Measurements from ENCODE around the gene EMSY.
"Not testable (repeated sequence)": the region's sequence is repeated elsewhere in the genome, so short reads cannot be mapped to it uniquely, and the experiment has no call there.

Gene EMSY

DNA sequence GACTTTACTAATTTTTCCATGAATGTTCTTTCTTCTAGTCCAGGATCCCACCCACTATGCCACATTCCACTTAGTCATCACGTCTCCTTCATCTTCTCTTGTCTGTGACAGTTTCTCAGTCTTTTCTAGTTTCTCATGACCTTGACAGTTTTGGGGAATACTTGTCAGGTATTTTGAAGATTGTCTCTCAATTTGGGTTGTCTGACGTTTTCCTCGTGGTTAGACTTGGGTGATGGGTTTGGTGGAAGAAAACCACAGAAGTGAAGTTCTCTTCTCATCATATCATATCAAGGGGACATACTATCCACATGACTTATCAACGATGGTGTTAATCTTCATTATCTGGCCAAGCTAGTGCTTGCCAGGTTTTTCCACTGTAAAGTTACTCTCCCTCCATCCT is 123.3 kb downstream of the EMSY start:
- no peak for DNase-seq (ENCODE audit: extremely low spot score)
- TF ChIP-seq, protein P1, sequence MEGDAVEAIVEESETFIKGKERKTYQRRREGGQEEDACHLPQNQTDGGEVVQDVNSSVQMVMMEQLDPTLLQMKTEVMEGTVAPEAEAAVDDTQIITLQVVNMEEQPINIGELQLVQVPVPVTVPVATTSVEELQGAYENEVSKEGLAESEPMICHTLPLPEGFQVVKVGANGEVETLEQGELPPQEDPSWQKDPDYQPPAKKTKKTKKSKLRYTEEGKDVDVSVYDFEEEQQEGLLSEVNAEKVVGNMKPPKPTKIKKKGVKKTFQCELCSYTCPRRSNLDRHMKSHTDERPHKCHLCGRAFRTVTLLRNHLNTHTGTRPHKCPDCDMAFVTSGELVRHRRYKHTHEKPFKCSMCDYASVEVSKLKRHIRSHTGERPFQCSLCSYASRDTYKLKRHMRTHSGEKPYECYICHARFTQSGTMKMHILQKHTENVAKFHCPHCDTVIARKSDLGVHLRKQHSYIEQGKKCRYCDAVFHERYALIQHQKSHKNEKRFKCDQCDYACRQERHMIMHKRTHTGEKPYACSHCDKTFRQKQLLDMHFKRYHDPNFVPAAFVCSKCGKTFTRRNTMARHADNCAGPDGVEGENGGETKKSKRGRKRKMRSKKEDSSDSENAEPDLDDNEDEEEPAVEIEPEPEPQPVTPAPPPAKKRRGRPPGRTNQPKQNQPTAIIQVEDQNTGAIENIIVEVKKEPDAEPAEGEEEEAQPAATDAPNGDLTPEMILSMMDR (IDR thresholded peaks at IDR 0.05; ENCODE audit: control extremely low read depth, extremely low read depth, low read depth, missing control alignments), result no peak
- ChIA-PET POLR2A (no interaction called here), CTCF (no interaction called here)

DNA sequence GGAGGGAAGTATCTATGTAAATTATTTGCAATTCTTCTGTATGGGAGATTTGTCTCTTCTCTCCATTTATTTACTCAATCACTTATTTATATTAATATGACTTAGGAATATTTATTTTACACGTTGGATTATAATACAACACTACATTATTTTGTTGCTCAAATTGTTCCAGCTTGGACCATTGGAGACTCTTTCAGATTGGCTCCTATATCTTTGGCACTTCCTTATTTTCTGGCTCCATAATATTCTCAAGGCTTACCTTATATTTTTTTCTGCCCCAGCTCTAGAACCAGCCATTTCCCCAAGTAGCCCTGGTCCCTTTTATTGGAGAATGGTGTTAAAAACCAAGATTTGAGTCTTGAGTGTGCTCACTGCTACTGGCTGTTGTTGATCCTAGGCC is 123.8 kb downstream of the EMSY start:
- no peak for DNase-seq (ENCODE audit: extremely low spot score)
- TF ChIP-seq, protein P1 (IDR thresholded peaks at IDR 0.05; ENCODE audit: control extremely low read depth, extremely low read depth, low read depth, missing control alignments), result no peak
- CTCF ChIA-PET, result interaction anchor here (1.7 kb wide), 1 partner anchor 10 kb away, joined by 7 read pairs; no protein-coding TSS in a partner anchor
- POLR2A ChIA-PET, result no interaction called here

DNA sequence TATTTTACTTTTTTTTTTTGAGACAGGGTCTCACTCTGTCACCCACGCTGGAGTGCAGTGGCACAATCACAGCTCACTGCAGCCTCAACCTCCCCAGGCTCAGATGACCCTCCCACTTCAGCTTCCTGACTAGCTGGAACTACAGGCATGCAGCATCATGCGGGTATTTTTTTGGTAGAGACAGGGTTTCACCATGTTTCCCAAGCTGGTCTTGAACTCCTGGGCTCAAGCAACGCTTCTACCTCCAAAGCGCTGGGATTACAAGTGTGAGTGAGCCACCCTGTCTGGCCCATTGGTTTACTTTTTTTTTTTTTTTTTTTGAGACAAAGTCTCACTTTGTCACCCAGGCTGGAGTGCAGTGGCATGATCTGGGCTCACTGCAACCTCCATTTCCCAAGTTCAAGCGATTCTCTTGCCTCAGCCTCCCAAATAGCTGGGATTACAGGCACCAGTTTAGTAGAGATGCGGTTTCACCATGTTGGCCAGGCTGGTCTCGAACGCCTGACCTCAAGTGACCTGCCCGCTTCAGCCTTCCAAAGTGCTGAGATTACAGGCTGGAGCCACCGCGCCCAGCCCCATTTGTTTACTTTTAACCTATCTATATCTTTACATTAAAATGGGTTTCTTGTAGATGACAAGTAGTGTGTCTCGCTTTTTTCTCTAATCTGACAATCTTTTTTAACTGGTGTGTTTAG is 127.5 kb downstream of the EMSY start:
- POLR2A ChIA-PET, CTCF ChIA-PET: not testable (repeated sequence)

DNA sequence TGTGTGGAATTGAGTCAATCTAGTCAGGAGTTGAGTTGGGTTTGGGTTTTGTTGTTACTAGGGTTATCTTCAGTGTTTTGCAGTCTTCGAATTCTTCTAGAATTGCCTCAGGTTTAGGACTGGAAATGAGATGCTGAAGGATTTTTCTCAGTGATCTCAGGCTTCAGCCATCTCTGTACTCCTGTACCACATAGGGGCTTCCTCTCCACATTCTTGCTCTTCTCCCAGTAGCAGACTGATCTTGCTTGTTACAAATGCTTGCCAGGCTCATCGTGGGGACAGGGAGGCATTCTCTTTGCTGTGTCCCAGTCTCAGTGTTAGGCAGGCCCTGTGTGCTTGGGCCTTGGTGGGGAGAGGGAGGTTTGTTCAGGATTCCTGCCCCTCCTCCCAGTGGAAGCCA is 129.6 kb downstream of the EMSY start:
- ChIA-PET POLR2A (no interaction called here), CTCF (no interaction called here)
- no peak for DNase-seq (ENCODE audit: extremely low spot score)
- TF ChIP-seq, protein P1 (IDR thresholded peaks at IDR 0.05; ENCODE audit: control extremely low read depth, extremely low read depth, low read depth, missing control alignments), result no peak

More for the DNA sequence above, 127.5 kb downstream of the EMSY start:
- DNase-seq (ENCODE audit: extremely low spot score), result not testable (repeated sequence)

DNA sequence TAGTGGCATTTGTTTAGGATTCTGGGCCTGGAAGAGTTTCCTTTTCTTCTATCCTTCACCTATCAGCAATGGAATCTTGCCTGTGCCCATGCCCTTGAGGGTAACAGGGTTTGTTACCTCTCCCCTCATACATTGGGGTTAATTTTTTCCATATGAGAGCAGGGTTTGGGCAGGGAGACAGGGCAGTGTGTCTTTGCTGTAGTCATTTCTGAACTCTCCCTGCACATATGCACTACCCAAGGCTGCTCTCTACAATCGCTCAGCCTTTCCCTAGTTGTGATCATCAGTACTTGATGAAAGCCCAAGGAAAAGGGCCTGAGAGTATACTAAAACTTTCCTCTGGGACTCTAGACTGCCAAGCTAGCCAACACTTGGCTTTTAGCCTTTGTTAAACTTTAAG is 130.1 kb downstream of the EMSY start:
- TF ChIP-seq, protein P1 (IDR thresholded peaks at IDR 0.05; ENCODE audit: control extremely low read depth, extremely low read depth, low read depth, missing control alignments), result no peak
- no peak for DNase-seq (ENCODE audit: extremely low spot score)
- CTCF ChIA-PET, result no interaction called here
- POLR2A ChIA-PET, result no interaction called here

DNA sequence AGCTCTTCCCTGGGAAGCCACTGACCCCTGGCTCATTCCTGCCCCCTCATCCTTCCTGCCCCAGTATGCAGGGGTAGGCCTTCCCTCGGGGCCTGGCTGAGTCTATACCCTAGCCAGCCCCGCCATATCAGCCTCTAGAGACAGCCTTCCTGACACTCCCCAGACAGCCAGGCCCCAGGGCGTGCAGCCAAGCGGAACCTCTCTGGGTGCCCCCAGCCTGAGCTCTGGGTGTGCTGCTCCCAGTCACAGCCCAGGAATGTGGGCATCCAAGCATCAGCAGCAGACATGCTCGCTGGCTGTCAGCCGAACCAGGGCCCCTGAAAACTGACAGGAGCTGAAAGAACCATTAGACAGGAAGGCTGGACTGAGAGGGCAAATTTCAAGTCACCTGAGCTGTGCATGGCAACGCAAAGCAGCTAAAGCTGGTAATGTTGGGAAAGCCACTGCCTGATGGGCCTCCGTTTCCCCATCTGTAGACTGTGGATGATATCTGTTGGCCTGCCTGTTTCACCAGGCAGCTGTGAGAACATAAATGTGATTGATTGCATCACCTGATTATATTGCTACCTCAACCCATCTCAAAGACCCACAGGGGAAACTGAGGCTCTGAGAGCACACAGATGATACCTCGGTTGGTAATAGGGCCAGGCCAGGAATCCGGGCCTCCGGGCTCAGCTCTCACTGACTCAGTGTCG is 132.6 kb downstream of the EMSY start:
- POLR2A ChIA-PET, result no interaction called here
- TF ChIP-seq, protein P1 (IDR thresholded peaks at IDR 0.05; ENCODE audit: control extremely low read depth, extremely low read depth, low read depth, missing control alignments), result no peak
- CTCF ChIA-PET, result interaction anchor here (1.0 to 2.1 kb wide), 2 partner anchors 8 to 100 kb away, joined by 3 to 7 read pairs; no protein-coding TSS in a partner anchor
- no peak for DNase-seq (ENCODE audit: extremely low spot score)

Data from GM10248 (cell line).